Thymus (tissue), 11 donors: ENCODE results near the gene AQR. TPM values are rescaled to one million over a fixed set of nuclear protein-coding genes. Genes with fewer than 3 reads are reported as not detected.

Experiments used
- DNase-seq, 9 donors: peaks; one replicate each; pipeline ENCODE4 v3.0.0-alpha.2; 2013; ENCODE audit warnings: low spot score in 9 of 9, low read depth in 6 of 9, missing footprints in 1 of 9
- H3K27ac ChIP-seq, 2 donors: one replicate each; pipeline ENCODE4 v1.5.1; 2013; ENCODE audit warnings: control low read depth in 1 of 2, low read depth in 1 of 2, low read length in 1 of 2, mild to moderate bottlenecking in 1 of 2, moderate library complexity in 1 of 2
- H3K27me3 ChIP-seq, 2 donors: one replicate each; pipeline ENCODE4 v1.5.1; 2013; ENCODE audit warnings: low read length in 1 of 2; ENCODE audit not compliant: control insufficient read depth in 2 of 2, insufficient read depth in 1 of 2
- H3K36me3 ChIP-seq, 2 donors: one replicate each; pipeline ENCODE4 v1.5.1; 2013; ENCODE audit warnings: low read length in 1 of 2, mild to moderate bottlenecking in 1 of 2, moderate library complexity in 1 of 2; ENCODE audit not compliant: control insufficient read depth in 2 of 2, insufficient read depth in 2 of 2
- H3K4me1 ChIP-seq, 2 donors: one replicate each; pipeline ENCODE4 v1.5.1; 2013; ENCODE audit warnings: low read length in 2 of 2; ENCODE audit not compliant: control insufficient read depth in 2 of 2, insufficient read depth in 2 of 2
- H3K4me3 ChIP-seq, 2 donors: one replicate each; pipeline ENCODE4 v1.5.1; 2013; ENCODE audit warnings: low read length in 2 of 2, control low read depth in 1 of 2, mild to moderate bottlenecking in 1 of 2
- H3K9me3 ChIP-seq, 2 donors: one replicate each; pipeline ENCODE4 v1.5.1; 2013; ENCODE audit warnings: low read length in 1 of 2, mild to moderate bottlenecking in 1 of 2; ENCODE audit not compliant: control insufficient read depth in 2 of 2, insufficient read depth in 1 of 2
- WGBS: extraction: QIAGEN DNeasy Blood & Tissue Kit; methylation state at CpG from one replicate; pipeline ENCODE4 v1.1.7; 2013; 5-methylcytosine and 5-hydroxymethylcytosine counted together
- polyA plus RNA-seq: library from polyadenylated mRNA; stranded (reverse); fragments of 200-250 nt; gene quantifications from one replicate; pipeline ENCODE4 v1.2.3, GENCODE V29; 2013
- total RNA-seq: library from RNA; stranded (reverse); fragments of 120-200 nt; gene quantifications from one replicate; pipeline ENCODE4 v1.2.4, GENCODE V29; 2013
- donor health status: healthy.

The AQR gene
- total and polyA plus RNA-seq, 2 donors, result 18.0 to 37.8 TPM

- Histone ChIP-seq H3K36me3 (peaks cover 12 to 19% of the 10 kb centered on the region in 2 donors), H3K4me3 (no peak overlapping the region), H3K27me3 (no peaks in the 10 kb centered on the region), H3K27ac (no peak overlapping the region), H3K4me1 (no peaks in the 10 kb centered on the region), H3K9me3 (no peaks in the 10 kb centered on the region)
- WGBS, result 96% methylated on average over 2 of the region's 2 CpGs
- DNase-seq, result no peak
Measured at GRCh38 chr15:34853001-34853758, 116.4 kb downstream of the AQR start.

GRCh38 chr15:34851751-34852150 lies 117.8 kb downstream of the AQR start:
- H3K4me3 ChIP-seq, result no peak overlapping the region
- H3K27me3 ChIP-seq, result no peaks in the 10 kb centered on the region
- WGBS, result 61% methylated on average over 4 of the region's 4 CpGs
- no peak overlapping the region for H3K27ac ChIP-seq
- DNase-seq, result no peak
- no peaks in the 10 kb centered on the region for H3K4me1 ChIP-seq
- H3K36me3 ChIP-seq, result peaks cover 8 to 9% of the 10 kb centered on the region in 2 donors
- H3K9me3 ChIP-seq, result no peaks in the 10 kb centered on the region

- WGBS, result 95% methylated on average over 3 of the region's 3 CpGs
- Histone ChIP-seq H3K4me3 (no peak overlapping the region), H3K9me3 (no peaks in the 10 kb centered on the region), H3K36me3 (peaks cover 5 to 6% of the 10 kb centered on the region in 2 donors), H3K27ac (no peak overlapping the region), H3K27me3 (no peaks in the 10 kb centered on the region), H3K4me1 (no peaks in the 10 kb centered on the region)
- DNase-seq, result no peak
Measured at GRCh38 chr15:34851007-34851406, 118.5 kb downstream of the AQR start.

GRCh38 chr15:34850121-34850520 lies 119.4 kb downstream of the AQR start:
- Histone ChIP-seq H3K4me1 (no peaks in the 10 kb centered on the region), H3K27me3 (no peaks in the 10 kb centered on the region), H3K36me3 (peaks cover 0 to 3% of the 10 kb centered on the region in 2 donors), H3K9me3 (no peaks in the 10 kb centered on the region), H3K4me3 (no peak overlapping the region), H3K27ac (no peak overlapping the region)
- no peak for DNase-seq
- 87% methylated on average over 10 of the region's 10 CpGs for WGBS

GRCh38 chr15:34849364-34849959 lies 120.1 kb downstream of the AQR start:
- Histone ChIP-seq H3K36me3 (no peaks in the 10 kb centered on the region), H3K27me3 (no peaks in the 10 kb centered on the region), H3K27ac (no peak overlapping the region), H3K9me3 (no peaks in the 10 kb centered on the region), H3K4me3 (no peak overlapping the region), H3K4me1 (no peaks in the 10 kb centered on the region)
- no peak for DNase-seq
- 96% methylated on average over 3 of the region's 3 CpGs for WGBS

GRCh38 chr15:34847598-34847997 lies 121.9 kb downstream of the AQR start:
- WGBS, result 98% methylated on average over 1 of the region's 1 CpG
- Histone ChIP-seq H3K4me3 (no peak overlapping the region), H3K9me3 (no peaks in the 10 kb centered on the region), H3K36me3 (no peaks in the 10 kb centered on the region), H3K4me1 (no peaks in the 10 kb centered on the region), H3K27ac (no peak overlapping the region), H3K27me3 (no peaks in the 10 kb centered on the region)
- no peak for DNase-seq

GRCh38 chr15:34841262-34841725 lies 128.2 kb downstream of the AQR start:
- no peaks in the 10 kb centered on the region for H3K4me1 ChIP-seq
- H3K4me3 ChIP-seq, result no peak overlapping the region
- H3K27me3 ChIP-seq, result no peaks in the 10 kb centered on the region
- no peak for DNase-seq
- no peaks in the 10 kb centered on the region for H3K36me3 ChIP-seq
- no peaks in the 10 kb centered on the region for H3K9me3 ChIP-seq
- H3K27ac ChIP-seq, result no peak overlapping the region

GRCh38 chr15:34838282-34838681 lies 131.3 kb downstream of the AQR start:
- WGBS, result 98% methylated on average over 3 of the region's 3 CpGs
- Histone ChIP-seq H3K27me3 (no peaks in the 10 kb centered on the region), H3K4me1 (no peaks in the 10 kb centered on the region), H3K36me3 (no peaks in the 10 kb centered on the region), H3K4me3 (no peak overlapping the region), H3K27ac (no peak overlapping the region), H3K9me3 (no peaks in the 10 kb centered on the region)
- DNase-seq, result no peak

- Histone ChIP-seq H3K27me3 (no peaks in the 10 kb centered on the region), H3K9me3 (no peaks in the 10 kb centered on the region), H3K27ac (no peak overlapping the region), H3K4me3 (no peak overlapping the region), H3K36me3 (no peaks in the 10 kb centered on the region), H3K4me1 (no peaks in the 10 kb centered on the region)
- DNase-seq, result no peak
- 88% methylated on average over 6 of the region's 6 CpGs for WGBS
Measured at GRCh38 chr15:34837246-34838016, 132.1 kb downstream of the AQR start.
